Hematopoietic multipotent progenitor cell treated with erythropoietin and hydrocortisone succinate and interleukin-3 and kit ligand, for 6 days (in vitro differentiated cells): ENCODE results near the gene NRXN3.
A peak's percentile ranks its signal among the peaks of the same experiment; 100 is the strongest.

Experiments
- DNase-seq: peaks from one replicate; pipeline ENCODE4 v3.0.0-alpha.2; 2015

NRXN3 gene

DNA sequence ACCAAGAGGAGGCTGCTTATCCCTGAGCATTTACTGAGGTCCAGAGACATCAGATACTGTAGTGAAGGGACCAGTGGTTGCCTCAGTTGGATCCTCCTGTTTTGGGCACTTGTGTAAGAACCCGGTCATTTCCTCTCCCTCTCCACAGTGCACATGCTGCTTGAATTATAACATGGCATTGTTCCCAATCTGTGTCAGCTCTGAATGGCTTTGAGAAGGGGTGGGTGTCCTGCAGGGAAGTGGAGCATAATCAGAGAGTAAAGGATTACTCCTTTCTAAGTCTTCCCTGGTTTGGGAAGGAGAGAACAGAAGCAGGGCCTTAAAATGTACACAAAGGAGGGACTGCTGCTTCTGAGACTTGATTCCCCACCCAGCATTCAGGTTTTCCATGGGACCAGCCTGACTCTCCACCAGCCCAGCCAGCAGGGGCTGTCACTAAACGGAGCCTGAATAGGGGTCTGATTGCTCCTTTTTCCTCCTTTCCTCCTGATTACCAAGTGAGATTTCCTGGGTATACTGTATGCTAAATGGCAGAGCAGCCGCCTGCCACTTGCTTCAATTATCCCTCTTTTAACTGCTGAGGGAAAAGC is 78.4 kb downstream of the NRXN3 start:
- no peak for DNase-seq

DNA sequence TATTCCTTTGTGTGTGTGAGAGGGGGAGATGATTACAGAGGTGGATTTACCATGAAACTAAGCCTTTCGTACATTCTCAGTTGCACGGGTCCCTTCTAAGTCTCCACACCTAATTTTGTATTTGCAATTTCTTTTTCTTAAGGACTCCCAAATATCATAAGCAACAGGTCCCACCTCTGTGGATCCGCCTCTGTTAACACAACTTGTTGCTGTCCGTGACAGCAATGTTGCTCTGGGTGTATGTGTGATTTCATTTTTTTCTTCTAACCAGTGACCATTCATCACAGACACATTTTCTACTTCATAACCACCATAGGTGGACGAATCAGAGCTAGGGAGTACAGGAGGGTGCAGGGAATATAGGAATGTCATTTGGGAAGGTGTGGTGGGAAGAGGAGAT is 81.1 kb downstream of the NRXN3 start:
- no peak for DNase-seq

DNA sequence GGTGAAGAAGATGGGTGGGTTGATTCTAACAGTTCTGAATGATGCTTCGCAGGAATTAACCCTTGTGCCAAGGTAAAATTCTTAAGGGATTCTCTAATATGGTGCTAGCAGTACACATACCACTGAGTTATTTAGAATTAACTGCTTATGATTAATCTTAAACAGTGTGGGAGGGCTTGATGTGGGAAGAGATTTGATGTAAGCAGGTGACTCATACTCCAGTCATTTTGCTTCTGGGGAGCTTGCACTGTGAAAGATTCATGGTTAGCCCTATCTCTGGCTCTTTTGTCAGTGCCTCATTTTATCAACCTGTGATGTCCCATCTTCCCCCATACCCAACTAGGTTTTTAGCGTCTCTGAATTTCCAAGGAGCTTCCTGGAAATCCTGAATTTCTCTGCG is 83.8 kb downstream of the NRXN3 start:
- DNase-seq: no peak

DNA sequence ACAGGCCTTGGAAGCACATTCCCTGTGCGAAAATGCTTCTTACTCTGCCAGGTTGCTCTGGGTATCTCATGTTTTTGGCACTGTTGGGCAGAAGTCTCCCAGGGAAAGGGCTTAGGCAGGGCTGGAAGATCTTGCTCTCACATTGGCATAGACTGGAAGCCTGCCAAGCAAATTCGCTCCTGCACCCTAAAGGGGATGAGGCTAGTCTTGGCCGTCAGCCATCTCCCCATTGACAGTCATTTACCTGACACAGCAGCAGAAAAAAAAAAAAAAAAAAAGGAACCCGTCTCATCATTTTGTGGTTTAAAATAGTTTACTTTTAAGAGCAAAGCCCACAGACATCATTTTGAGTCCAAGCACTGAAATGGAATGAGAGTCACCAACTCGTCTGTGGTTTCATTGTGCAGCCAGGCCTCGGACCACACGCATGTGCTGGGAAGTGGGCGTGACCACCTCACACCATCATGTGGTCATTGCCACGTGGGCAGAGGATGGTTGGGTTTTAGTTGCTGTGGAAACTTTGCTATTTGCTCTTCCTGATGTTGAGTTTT is 84.8 kb downstream of the NRXN3 start:
- peak; percentile 21 for DNase-seq

DNA sequence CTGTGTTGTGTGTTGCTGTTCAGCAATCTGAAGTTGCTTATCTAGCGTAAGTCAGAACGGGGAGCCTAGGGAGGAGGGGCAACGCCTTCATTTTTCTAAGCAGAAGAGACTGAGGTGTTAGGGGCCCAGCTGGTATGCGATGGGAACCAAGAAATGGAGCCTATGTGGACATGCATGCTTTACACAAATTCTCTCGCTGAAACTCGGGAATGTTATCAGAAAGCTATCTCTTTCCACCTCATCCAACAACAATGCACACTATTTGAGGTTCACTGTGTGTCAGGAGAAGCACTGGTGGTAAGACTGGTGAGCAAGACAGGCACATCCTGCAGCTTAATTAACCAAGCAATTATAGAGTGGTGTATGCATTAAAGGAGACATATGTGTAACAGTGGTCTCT is 89.7 kb downstream of the NRXN3 start:
- no peak for DNase-seq

DNA sequence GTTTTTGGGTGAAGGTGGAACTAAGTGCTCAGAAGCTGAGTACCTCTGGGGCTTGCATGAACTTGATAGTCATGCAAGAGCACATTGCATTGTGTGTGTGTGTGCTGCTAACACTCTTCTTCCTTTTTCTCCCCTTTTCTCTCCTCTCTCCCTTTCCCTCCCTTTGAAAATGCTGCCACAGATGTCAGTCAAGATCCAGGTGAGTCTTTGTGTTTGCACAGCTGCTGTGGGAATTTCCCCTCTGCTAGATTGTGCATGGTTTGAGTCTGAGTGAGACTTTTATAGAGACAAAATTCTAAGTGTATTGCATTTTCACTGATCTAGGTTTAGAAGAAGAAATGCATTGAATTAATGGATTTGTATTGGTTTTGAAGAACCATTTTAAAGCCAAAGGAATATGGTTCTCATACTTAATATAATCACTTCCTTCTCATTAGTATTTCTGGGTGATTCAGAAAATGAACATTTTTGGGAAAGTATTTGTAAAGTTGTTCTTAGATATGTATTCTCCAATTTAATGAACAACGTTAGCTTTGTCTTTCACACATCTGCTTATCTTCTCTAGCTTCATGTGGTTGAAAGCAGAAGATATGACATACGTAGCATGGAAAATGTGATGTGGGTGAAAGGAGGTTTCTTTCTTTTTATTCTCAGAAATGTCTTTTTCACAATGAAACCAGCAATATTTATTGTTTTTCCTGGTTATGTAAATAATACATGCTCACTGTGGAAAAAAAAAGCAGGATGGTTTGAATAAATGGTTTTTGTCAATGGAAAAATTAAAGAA is 108.5 kb downstream of the NRXN3 start:
- peak; percentile 71 for DNase-seq

DNA sequence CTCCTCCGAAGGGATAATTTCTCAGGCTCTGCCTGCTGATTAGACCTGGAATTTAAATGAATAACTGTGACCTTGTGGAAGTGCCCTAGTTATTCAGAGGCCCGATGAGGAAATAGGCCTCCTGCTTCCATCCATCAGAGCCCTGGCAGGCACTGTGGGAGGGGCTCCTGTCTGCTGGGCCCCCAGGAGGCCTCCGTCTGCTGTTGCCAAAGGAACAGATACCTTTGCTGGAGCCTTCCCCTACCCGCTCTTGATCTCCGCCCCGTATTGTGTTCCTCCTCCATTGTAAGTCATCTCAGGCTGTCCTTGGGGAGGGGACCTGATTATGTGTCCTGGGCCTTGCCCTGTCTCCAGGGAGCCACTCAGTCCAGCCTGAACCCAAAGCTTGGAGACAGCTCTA is 112.3 kb downstream of the NRXN3 start:
- no peak for DNase-seq

DNA sequence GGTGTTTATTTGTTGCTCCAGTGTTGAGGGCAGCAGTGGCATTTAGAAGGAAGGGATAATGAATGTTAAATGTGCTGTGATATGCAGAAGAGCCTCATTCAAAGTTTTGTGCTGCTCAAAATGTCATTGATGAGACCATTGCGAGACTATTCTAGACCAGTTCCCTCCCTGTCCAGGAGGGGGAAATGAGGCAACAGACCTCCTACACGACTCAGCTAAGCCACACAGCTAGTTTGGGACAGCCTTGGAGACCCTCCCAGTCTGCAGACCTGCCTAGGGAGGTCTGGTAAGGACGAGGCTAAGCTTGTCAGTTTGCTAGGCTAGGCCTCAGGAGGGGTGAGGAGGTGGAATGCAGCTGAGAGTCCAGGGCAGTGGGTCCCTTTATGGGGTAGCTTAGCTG is 116.0 kb downstream of the NRXN3 start:
- DNase-seq: no peak

DNA sequence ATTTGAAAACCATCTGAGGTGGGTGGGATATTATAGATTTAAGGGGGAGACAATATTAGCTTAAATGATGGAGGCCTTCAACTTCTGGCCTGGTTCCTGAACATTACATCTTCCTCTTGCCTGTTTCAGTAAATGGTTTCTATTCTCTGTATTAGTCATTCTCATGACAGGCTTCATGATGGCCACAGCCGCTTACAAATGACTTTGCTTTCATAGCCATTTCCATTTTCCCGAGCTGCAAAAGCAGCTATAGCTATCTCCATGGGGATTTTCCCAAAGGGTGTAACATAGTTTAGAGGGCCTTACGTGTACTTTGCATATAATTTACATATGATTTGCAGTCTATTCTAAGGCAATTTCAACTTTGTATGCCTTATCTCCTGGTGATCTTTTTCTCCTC is 121.8 kb downstream of the NRXN3 start:
- no peak for DNase-seq

DNA sequence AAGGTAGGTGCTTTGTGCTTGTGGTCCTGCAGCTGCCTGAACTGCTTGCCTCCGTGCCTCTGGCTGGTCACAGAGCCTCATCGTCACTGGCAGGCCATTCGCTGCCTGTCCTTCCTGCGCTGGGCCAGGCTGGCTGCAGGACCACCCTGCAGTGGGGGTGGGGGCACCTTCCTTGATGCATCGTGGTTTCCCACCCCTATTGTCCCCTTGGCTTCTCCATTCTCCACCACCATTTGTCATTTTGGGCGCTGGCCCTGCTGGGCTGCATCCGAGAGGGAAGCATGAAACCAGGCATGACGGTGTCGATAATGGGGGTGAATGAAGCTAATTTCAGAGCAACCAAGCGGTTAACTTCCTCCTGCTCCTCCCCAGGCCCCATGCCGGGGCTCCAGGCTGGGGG is 127.7 kb downstream of the NRXN3 start:
- no peak for DNase-seq

DNA sequence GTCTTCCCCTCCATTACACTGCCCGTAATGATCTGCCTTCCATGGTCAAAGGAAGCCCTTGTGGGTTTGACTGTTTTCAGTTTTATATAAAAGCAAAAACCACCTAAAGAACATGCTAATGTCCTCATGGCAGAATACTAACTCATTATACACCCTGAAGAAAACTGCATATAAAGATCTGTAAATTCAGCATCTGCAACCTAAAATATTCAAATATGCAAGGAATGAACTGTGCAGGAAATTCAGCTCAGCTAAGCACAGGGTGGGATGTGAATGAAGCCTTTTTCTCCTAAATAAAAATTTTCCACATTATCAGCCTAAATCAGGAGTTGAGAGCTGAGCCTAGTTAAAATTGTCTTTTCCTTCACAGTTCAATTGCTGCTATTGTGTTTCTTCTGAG is 128.1 kb downstream of the NRXN3 start:
- no peak for DNase-seq

DNA sequence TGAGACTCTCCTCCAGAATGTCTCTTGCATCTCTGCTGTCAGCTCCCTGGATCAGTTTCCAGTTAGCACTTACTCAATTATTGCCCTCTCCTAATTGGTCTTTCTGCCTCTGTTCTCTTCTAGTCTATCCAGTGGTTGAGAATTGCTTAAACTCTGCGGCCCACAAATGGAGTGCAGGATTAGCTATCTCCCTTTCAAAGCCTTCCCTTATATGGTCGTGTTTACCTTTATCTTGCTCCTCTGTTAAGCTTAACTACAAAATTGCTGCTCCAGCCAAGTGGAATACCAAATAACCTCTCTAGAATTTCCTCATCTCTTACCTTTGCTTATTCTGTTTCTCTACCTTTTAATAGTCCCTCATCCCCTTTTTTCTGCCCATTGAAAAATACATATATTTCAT is 132.7 kb downstream of the NRXN3 start:
- DNase-seq: no peak

DNA sequence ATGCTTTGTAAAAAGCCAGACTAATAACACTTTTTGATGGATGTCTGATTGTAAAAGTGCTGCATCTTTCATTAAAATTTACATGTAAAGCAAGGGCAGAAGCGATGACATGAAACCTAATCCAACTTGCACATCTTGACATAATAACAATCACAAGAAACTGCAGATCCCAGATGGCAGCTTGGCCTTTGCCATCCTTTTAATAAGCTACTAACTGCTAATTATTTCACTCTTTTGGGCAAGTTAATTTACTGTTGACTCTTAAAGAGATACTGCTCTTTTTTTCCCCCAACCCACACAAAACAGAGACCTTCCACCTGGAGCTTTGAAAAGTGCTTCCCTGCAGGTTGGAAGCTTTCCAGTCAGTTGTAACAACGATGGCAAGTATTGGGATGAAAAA is 137.5 kb downstream of the NRXN3 start:
- DNase-seq: no peak

DNA sequence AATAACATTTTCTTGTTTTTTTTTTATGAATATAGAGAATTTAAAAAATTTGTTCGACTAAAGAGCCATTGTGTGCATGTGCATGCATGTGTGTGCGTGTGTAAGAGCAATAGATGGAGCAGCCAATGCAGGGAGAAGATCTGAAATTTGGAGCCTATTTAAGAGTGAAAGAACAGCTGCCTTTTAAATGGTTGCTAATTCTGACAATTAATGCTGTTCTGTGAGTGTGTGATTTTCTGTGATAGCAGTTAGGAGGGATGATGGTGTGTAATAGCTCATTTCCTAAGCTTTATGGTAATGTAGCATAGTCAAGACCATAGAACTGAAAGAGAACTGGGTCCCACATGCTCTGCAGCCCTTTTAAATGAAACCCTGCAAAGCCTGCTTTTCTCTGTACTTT is 137.9 kb downstream of the NRXN3 start:
- DNase-seq: no peak

DNA sequence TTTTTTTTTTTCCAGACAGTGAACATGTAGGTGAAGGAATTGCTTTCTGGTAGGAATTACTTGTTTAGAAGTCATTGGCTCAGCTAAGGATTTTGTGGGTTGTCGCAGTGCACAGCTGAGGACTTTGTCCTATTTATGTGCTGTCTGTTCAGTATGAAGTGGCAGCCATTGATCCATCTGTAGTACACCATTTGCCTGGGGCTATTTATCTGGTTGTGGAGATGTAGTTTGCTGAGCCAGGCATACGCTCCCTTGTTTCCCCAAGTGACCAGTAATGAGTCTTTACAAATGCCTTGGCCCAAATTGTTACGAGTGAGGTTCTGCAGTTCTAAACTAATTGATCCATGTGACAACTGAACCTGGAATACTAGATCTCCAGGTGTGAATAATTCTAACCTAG is 140.1 kb downstream of the NRXN3 start:
- DNase-seq: no peak

DNA sequence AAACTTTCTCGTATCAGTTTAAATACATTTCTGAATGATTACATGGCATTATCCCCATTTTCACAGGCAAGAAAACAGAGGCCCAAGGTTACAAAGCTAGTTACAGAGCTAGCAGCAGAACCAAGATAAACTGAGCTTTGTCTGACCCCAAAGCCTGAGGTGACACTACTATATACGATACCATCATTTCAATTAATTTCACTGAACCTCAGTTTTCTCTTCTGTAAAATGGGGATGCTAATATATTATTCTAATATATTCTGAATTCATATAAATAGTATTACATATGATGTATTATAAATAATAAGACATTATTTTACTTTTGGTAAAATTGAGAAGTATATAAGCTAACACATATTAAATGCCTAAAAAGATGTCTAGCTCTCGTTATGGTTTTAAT is 143.3 kb downstream of the NRXN3 start:
- no peak for DNase-seq

DNA sequence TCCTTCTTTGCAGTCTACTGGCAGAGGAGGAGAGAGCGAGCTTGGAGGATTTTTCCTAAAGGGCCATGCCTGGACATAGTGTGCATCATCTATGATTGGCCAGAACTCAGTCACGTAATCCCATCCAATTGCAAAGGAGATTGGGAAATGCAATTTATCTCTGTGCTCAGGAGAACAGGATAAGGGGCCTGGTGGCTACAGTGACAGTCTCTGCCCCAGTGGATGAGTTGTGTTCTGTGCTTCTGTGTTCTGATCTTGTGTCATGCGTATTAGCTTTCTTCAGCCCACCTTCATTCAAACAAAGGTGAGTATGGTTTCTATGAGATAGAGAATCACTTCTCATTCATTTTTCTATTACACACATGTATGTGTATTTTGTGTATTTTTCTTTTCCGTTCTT is 144.3 kb downstream of the NRXN3 start:
- DNase-seq: peak; percentile 5

DNA sequence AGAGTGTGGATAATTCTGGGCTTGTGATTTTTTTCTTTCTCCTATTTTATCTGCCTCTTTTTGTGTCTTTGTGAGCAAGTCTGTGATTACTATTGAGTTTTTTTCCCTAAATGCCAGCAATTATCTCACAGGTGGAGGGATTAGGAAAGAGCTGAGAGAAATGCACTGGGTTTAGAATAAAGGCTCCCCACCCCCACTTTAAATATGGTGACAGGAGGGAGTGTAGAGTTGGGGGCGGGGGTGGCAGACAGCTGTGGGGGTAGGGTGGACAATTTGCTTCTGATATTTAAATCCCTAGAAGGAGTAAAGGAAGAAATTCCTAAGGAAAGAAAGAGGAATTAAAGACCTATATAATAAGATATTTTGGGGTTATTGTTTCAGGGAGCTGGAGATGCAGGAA is 145.9 kb downstream of the NRXN3 start:
- DNase-seq: no peak

DNA sequence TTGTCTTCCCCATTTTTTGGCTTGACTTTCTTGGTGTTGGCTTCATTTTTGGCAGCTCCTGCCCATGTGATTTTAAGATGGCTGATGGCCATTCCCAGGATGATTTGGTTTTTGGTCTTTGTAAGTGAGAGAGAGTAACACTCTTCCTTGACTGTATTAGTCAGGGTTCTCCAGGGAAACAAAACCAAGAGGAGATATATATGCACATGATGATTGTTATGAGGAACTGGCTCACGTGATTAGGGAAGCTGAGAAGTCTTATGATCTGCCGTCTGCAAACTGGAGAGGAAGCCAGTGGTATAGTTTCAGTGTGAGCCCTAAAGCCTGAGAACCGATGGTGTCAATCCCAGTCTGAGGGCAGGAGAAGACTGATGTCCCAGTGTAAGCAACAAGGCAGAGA is 146.6 kb downstream of the NRXN3 start:
- peak; percentile 30 for DNase-seq

DNA sequence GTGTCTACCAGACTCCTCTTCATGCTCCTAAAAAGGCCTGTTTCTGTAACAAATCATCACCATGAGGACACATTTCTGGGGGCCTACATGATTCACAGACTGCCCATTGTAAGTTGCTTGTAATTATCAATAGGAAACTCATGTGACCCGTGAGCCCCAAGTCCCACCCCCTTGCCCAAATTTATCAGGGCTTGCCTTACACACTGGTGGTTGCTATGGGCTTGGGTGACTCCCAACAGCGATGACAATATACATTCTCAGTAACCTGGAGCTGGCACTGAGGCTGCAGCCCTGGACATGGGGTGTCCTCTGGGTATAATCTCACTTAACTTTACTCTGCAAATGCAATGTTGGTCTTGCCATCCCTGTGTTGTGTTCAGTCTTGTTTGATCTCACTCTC is 149.2 kb downstream of the NRXN3 start:
- peak; percentile 96 for DNase-seq

DNA sequence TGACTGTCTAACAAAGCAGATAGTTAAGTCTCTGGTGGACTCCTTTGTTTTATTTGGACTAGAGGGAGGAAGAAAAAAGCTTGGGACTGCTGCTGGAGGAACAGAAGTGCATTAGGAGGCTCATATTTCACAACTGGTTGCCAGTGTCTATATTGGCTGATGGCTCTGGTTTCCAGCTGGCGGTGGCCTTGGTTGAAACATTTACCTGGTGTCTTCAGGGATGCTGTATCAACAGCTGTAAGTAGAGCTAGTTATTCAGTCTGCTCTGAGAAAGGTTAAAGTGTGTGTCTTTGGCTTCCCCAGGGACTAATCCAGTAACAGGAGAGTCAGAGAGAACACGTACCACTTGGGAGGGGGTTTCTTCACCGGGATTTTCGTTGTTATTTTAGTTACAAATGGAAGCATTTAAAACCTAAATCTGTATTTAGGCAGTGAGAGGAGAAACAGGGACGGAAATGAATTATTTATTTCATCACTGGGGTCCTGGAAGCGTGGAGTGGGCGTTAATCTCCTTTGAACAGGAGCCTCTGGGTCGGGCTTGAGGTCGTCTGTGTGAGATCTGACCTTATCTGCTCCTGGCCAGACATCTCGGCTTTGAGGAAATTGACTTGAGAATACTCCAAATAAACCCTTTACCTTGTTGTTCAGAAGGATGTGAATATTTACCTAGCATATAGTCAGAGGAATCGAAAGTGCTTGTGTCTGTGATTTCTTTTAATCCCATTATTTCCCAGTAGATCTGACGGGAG is 149.9 kb downstream of the NRXN3 start:
- peak; percentile 94 for DNase-seq

DNA sequence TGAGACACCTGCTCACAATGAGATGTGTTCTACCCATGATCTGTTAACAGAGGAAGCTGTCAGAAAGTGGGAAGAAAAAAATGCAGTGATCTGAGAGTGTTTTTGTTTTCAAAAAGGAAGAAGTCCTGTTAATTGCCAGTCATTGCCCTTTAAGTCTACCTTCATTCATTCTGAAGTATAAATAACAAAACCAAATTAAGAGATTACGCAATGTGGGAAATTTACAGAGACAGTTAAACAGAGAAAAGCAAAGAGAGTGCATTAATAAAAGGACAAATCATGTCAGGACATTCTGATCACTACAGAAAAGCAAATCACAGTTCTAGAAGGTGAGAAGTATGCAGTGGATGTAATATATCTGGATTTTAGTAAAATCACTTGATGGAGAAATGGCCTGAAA is 154.2 kb downstream of the NRXN3 start:
- no peak for DNase-seq

DNA sequence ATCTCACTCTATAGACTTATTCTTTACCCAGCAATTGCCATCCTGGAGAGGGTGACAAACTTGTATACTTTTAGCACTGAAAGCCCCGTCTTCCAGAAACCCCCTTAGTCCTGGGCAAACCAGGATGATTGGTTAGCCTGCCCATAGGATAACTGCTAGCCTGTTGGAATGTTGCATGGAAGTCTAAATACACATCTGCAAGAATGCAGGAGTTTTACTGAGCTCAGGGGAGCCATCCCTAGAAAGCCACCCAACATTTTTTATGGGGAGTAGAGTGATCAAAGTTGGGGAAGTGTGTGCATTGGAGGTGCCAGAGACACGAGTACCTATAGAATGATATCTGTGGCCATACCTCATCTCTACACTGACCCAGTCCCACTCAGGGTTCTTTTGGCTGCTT is 155.7 kb downstream of the NRXN3 start:
- DNase-seq: no peak
